CD14-positive monocyte (primary cell): ENCODE data around the gene LTBP3. TPM values are rescaled to one million over a fixed set of nuclear protein-coding genes. Genes with fewer than 3 reads are reported as not detected.

Experiments used
- DNase-seq, 3 donors: peaks; one replicate each; pipeline ENCODE4 v3.0.0-alpha.2; 2011 to 2022
- H2AFZ ChIP-seq: 2 replicates; pipeline ENCODE4 v1.6.0; 2012; ENCODE audit warnings: mild to moderate bottlenecking, low read depth, low read length, inconsistent platforms; ENCODE audit not compliant: insufficient read depth, poor library complexity, severe bottlenecking
- H3K27ac ChIP-seq, 2 donors: 1 replicate in 1 of 2; 2 replicates in 1 of 2; pipeline ENCODE4 v1.5.1; 2012 to 2013; ENCODE audit warnings: low read length in 2 of 2, control low read depth in 1 of 2, inconsistent platforms in 1 of 2, low read depth in 1 of 2, mild to moderate bottlenecking in 1 of 2
- H3K27me3 ChIP-seq, 2 donors: one replicate each; pipeline versions ENCODE4 v1.6.0 to v1.6.1; 2011 to 2013; ENCODE audit warnings: low read length in 2 of 2; ENCODE audit not compliant: control insufficient read depth in 2 of 2, insufficient read depth in 2 of 2
- H3K36me3 ChIP-seq, 2 donors: replicated peaks in 1 of 2; 1 replicate in 1 of 2; 2 replicates in 1 of 2; pipeline versions ENCODE4 v1.5.1 to v1.6.1; 2012 to 2013; ENCODE audit warnings: low read length in 2 of 2, control low read depth in 1 of 2, inconsistent platforms in 1 of 2, mild to moderate bottlenecking in 1 of 2; ENCODE audit not compliant: insufficient read depth in 2 of 2, control insufficient read depth in 1 of 2
- H3K4me1 ChIP-seq, 2 donors: 1 replicate in 1 of 2; 2 replicates in 1 of 2; pipeline versions ENCODE4 v1.5.1 to v1.6.1; 2012 to 2013; ENCODE audit warnings: low read length in 2 of 2, control low read depth in 1 of 2, inconsistent platforms in 1 of 2, mild to moderate bottlenecking in 1 of 2, moderate library complexity in 1 of 2; ENCODE audit not compliant: insufficient read depth in 2 of 2, control insufficient read depth in 1 of 2
- H3K4me2 ChIP-seq: replicated peaks from 2 replicates; pipeline ENCODE3; 2012; ENCODE audit warnings: low read length, moderate library complexity, mild to moderate bottlenecking; ENCODE audit not compliant: poor library complexity, severe bottlenecking; ENCODE audit errors: extremely low read depth
- H3K4me3 ChIP-seq, 3 experiments: fragments of 200-600 bp in 1 of 3; sonication (generic) in 1 of 3; replicated peaks in 1 of 3; 1 replicate in 2 of 3; 2 replicates in 1 of 3; pipeline ENCODE4 v1.5.1; 2011 to 2013; ENCODE audit warnings: low read length in 3 of 3, mild to moderate bottlenecking in 3 of 3, control low read depth in 2 of 3, low read depth in 2 of 3, inconsistent platforms in 1 of 3, moderate library complexity in 1 of 3
- H3K79me2 ChIP-seq: 2 replicates; pipeline ENCODE4 v1.6.0; 2012; ENCODE audit warnings: mild to moderate bottlenecking, control low read depth, inconsistent platforms, low read length, moderate library complexity; ENCODE audit not compliant: insufficient read depth
- H3K9ac ChIP-seq: 2 replicates; pipeline ENCODE4 v1.6.0; 2017; ENCODE audit warnings: low read length, mild to moderate bottlenecking; ENCODE audit not compliant: insufficient read depth, poor library complexity, severe bottlenecking
- H3K9me3 ChIP-seq, 2 donors: replicated peaks in 1 of 2; 1 replicate in 1 of 2; 2 replicates in 1 of 2; pipeline versions ENCODE4 v1.5.1 to v1.6.1; 2012 to 2013; ENCODE audit warnings: low read length in 2 of 2, control low read depth in 1 of 2; ENCODE audit not compliant: control insufficient read depth in 1 of 2, insufficient read depth in 1 of 2
- H4K20me1 ChIP-seq: 2 replicates; pipeline ENCODE4 v1.6.0; 2012; ENCODE audit warnings: mild to moderate bottlenecking, low read length, control low read depth, moderate library complexity; ENCODE audit not compliant: insufficient read depth
- H3K27ac Mint-ChIP-seq, 7 donors: one replicate each; pipeline ENCODE4 v1.8.0; 2020; ENCODE audit warnings: mild to moderate bottlenecking in 7 of 7, mixed read lengths in 7 of 7, moderate library complexity in 6 of 7, inconsistent platforms in 2 of 7
- H3K27me3 Mint-ChIP-seq, 3 donors: one replicate each; pipeline ENCODE4 v1.8.0; 2021 to 2022; ENCODE audit warnings: low read depth in 3 of 3, mild to moderate bottlenecking in 3 of 3, mixed read lengths in 3 of 3, moderate library complexity in 3 of 3, inconsistent platforms in 1 of 3
- H3K36me3 Mint-ChIP-seq, 2 donors: one replicate each; pipeline ENCODE4 v1.8.0; 2020; ENCODE audit warnings: mixed read lengths in 2 of 2, inconsistent platforms in 1 of 2, mild to moderate bottlenecking in 1 of 2
- H3K4me1 Mint-ChIP-seq: one replicate; pipeline ENCODE4 v1.8.0; 2020; ENCODE audit warnings: mild to moderate bottlenecking, mixed read lengths
- H3K4me3 Mint-ChIP-seq, 2 donors: one replicate each; pipeline ENCODE4 v1.8.0; 2020; ENCODE audit warnings: mild to moderate bottlenecking in 2 of 2, mixed read lengths in 2 of 2, moderate library complexity in 1 of 2
- H3K9me3 Mint-ChIP-seq, 7 donors: one replicate each; pipeline ENCODE4 v1.8.0; 2020 to 2022; ENCODE audit warnings: mixed read lengths in 7 of 7, mild to moderate bottlenecking in 6 of 7, moderate library complexity in 6 of 7, inconsistent platforms in 2 of 7
- WGBS: methylation state at CpG from one replicate; pipeline ENCODE4 v1.1.5; 2013; ENCODE audit warnings: missing lambda C conversion rate; ENCODE audit not compliant: insufficient coverage; 5-methylcytosine and 5-hydroxymethylcytosine counted together
- intact Hi-C, 2 donors: fragments of 100-400 bp; cut with micrococcal nuclease; formaldehyde crosslinking; loops; one replicate each; pipeline versions ENCODE4 v1.15.0 to v1.15.1; 2023
- polyA plus RNA-seq, 3 donors: library from polyadenylated mRNA; depleted of rRNA in 1 of 3; unstranded in 2 of 3; stranded (reverse) in 1 of 3; fragments of 300-500 nt in 2 of 3; fragments of >200 nt in 1 of 3; fragmentation: Illumina TruSeq in 2 of 3; gene quantifications; 1 replicate in 2 of 3; 2 replicates in 1 of 3; pipeline ENCODE4 v1.2.3, GENCODE V29; 2012 to 2021
- TF ChIP-seq, protein P1 (sequence below): fragments of 200-600 bp; IDR thresholded peaks from one replicate; pipeline ENCODE4 v1.8.0; 2022; ENCODE audit warnings: antibody characterized with exemption, mild to moderate bottlenecking

Gene LTBP3
- polyA plus RNA-seq, 3 donors: 3.4 to 19.4 (median 4.6) TPM

DNA sequence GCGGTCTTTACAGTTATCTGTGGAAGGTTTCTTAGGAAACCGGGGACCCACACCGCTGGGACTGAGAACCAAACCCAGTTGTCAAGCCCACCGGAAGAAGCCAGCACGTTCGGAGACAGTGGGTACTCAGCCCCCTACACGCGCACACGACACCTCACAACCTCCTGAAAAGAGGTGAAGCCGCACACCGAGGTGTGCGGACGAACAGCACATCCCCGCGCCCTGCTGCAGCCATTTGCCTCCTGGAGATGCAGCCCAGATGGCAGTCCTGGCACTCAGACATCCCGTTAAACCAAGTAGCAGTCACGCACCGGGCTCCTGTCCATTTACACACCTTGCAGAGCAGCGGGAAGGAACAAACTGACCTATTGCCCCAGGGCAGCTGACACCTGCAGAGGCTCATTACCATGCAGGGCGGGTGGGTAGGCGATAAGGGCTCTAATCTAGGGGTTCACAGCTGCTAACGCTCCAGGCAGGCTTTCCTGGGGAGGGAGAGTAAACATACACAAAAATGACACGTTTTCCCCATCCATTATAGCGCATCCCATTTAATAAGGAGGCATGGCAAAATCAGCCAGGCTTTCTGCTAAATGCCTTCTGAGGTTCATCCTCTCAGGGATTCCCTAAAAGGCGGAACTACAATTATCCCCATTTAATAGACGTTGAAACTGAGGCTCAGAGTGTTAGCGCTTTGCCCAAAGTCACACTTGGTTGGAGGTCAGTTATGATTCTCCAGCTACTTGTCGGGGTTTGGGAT lies 16.8 kb upstream of the LTBP3 start:
- H2AFZ ChIP-seq: peak overlapping the region; percentile 8
- TF ChIP-seq, protein P1, sequence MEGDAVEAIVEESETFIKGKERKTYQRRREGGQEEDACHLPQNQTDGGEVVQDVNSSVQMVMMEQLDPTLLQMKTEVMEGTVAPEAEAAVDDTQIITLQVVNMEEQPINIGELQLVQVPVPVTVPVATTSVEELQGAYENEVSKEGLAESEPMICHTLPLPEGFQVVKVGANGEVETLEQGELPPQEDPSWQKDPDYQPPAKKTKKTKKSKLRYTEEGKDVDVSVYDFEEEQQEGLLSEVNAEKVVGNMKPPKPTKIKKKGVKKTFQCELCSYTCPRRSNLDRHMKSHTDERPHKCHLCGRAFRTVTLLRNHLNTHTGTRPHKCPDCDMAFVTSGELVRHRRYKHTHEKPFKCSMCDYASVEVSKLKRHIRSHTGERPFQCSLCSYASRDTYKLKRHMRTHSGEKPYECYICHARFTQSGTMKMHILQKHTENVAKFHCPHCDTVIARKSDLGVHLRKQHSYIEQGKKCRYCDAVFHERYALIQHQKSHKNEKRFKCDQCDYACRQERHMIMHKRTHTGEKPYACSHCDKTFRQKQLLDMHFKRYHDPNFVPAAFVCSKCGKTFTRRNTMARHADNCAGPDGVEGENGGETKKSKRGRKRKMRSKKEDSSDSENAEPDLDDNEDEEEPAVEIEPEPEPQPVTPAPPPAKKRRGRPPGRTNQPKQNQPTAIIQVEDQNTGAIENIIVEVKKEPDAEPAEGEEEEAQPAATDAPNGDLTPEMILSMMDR: no peak
- DNase-seq: peak in 1 of 3 donors; percentile 29
- Mint-ChIP-seq H3K27me3 (no peaks in the 10 kb centered on the region), H3K4me3 (peak overlapping the region; percentile 90 to 94), H3K9me3 (peaks cover 0 to 2% (median 0%) of the 10 kb centered on the region in 7 donors), H3K27ac (peak overlapping the region; percentile 93 to 99 (median 97)), H3K4me1 (peaks cover 62% of the 10 kb centered on the region), H3K36me3 (peaks cover 18 to 30% of the 10 kb centered on the region in 2 donors)
- H3K27me3 ChIP-seq: no peaks in the 10 kb centered on the region
- 3% methylated on average over 22 of the region's 28 CpGs for WGBS
- H3K79me2 ChIP-seq: peaks cover 83% of the 10 kb centered on the region
- peak overlapping the region; percentile 80 for H3K9ac ChIP-seq
- intact Hi-C loops: loop anchor here (2.0 to 10.0 kb wide), 3 partner anchors 34 to 550 kb away; partner anchors contain the start of genes MAP3K11 (in 1 of the 2) and SNX15 (in 1 of the 2)
- no peaks in the 10 kb centered on the region for H3K9me3 ChIP-seq
- peaks cover 70% of the 10 kb centered on the region for H4K20me1 ChIP-seq
- peak overlapping the region; percentile 68 to 100 (median 98) for H3K4me3 ChIP-seq
- H3K27ac ChIP-seq: peak overlapping the region; percentile 85 to 90
- H3K36me3 ChIP-seq: peaks cover 19 to 20% of the 10 kb centered on the region in 2 donors
- H3K4me1 ChIP-seq: peaks cover 66 to 78% of the 10 kb centered on the region in 2 donors
- peak overlapping the region; percentile 97 for H3K4me2 ChIP-seq

DNA sequence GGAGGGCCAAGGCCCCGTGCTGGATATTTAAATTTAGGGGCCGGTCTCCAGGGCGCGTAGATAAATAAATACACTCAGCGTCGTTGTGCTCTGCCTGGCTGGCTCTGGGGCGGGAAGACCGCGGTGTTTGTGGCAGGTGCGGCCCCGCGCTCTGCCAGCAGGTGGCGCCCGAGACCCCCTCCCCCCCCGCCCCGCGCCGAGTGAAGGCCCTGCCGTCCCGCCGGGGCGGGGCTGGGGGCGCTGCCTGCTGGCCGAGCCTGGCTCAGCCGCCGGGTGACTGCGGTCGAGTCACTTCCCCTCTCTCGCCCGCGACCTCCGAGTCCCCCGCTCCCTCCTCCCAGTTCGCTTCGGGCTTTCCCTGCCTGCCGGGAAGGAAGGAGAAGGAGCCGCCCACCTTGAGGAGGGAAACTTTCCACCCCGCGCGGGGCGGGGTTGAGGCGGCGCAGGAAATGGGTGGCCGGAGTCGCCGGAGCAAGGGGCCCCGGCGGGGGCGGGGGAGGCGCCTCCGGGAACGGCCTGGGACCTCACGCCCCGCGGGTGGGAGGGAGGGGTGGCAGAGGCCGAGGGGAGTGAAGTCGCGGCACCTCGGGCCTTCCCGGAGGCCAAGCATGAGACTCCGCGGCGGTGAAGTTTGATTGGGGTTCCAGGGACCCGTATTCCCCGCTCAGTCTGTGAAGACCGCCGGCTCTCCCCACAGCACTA lies 16.1 kb upstream of the LTBP3 start:
- Histone ChIP-seq H3K4me3 (peak overlapping the region; percentile 68 to 100 (median 98)), H2AFZ (peak overlapping the region; percentile 8), H3K27me3 (no peaks in the 10 kb centered on the region), H3K79me2 (peaks cover 78% of the 10 kb centered on the region), H3K4me1 (peaks cover 65 to 77% of the 10 kb centered on the region in 2 donors), H3K27ac (peak overlapping the region; percentile 85 to 90), H3K9me3 (no peaks in the 10 kb centered on the region), H3K4me2 (peak overlapping the region; percentile 97), H4K20me1 (peaks cover 63% of the 10 kb centered on the region), H3K36me3 (peaks cover 12 to 13% of the 10 kb centered on the region in 2 donors), H3K9ac (peak overlapping the region; percentile 80)
- Mint-ChIP-seq H3K27me3 (no peaks in the 10 kb centered on the region), H3K4me1 (peaks cover 60% of the 10 kb centered on the region), H3K27ac (peak overlapping the region; percentile 93 to 99 (median 97)), H3K36me3 (peaks cover 10 to 23% of the 10 kb centered on the region in 2 donors), H3K9me3 (peaks cover 0 to 2% (median 0%) of the 10 kb centered on the region in 7 donors), H3K4me3 (peak overlapping the region; percentile 90 to 94)
- TF ChIP-seq, protein P1: peak; percentile 99
- intact Hi-C loops: loop anchor here (2.0 to 10.0 kb wide), 2 partner anchors 33 to 549 kb away; partner anchors contain the start of gene SNX15 (in 1 of the 2)
- WGBS: 0% methylated on average over 41 of the region's 67 CpGs
- DNase-seq: peak; percentile 93 to 97 (median 95)
